ENCODE data around the gene NOP56. TPM values are rescaled to one million over a fixed set of nuclear protein-coding genes. Genes with fewer than 3 reads are reported as not detected.

Gene NOP56
- total RNA-seq, 1 donor from 2014 or later, result 45.6 TPM

GRCh38 chr20:2633381-2633780 is 19.1 kb upstream of the NOP56 start:
- DNase-seq (no peak), ATAC-seq (ENCODE audit: poor library complexity) (no peak)
- intact Hi-C loops (cut with DNase I), result no loop called here

- ATAC-seq (ENCODE audit: poor library complexity) (no peak), DNase-seq (no peak)
- intact Hi-C loops (cut with DNase I), result no loop called here
Observed at GRCh38 chr20:2637246-2637645, 15.2 kb upstream of the NOP56 start.

- intact Hi-C loops (cut with DNase I), result no loop called here
- ATAC-seq (ENCODE audit: poor library complexity) (no peak), DNase-seq (no peak)
Observed at GRCh38 chr20:2640260-2640659, 12.2 kb upstream of the NOP56 start.

GRCh38 chr20:2640899-2641298 is 11.5 kb upstream of the NOP56 start:
- ATAC-seq (ENCODE audit: poor library complexity) (no peak), DNase-seq (no peak)
- intact Hi-C loops (cut with DNase I), result no loop called here

GRCh38 chr20:2643708-2644107 is 8.7 kb upstream of the NOP56 start:
- ATAC-seq (ENCODE audit: poor library complexity) (no peak), DNase-seq (no peak)
- intact Hi-C loops (cut with DNase I), result no loop called here

GRCh38 chr20:2652724-2653555 is 508 bp downstream of the NOP56 start:
- ATAC-seq (ENCODE audit: poor library complexity) (peak; percentile 73), DNase-seq (peak; percentile 65)
- intact Hi-C loops (cut with DNase I), result no loop called here

GRCh38 chr20:2653556-2654383 is 1.3 kb downstream of the NOP56 start:
- DNase-seq, result no peak
- intact Hi-C loops (cut with DNase I), result no loop called here
- ATAC-seq (ENCODE audit: poor library complexity), result no peak

GRCh38 chr20:2654384-2654822 is 2.0 kb downstream of the NOP56 start:
- DNase-seq (no peak), ATAC-seq (ENCODE audit: poor library complexity) (no peak)
- intact Hi-C loops (cut with DNase I), result no loop called here

- DNase-seq, result no peak
- intact Hi-C loops (cut with DNase I), result no loop called here
- no peak for ATAC-seq (ENCODE audit: poor library complexity)
Observed at GRCh38 chr20:2654831-2655230, 2.4 kb downstream of the NOP56 start.

GRCh38 chr20:2655331-2656116 is 3.1 kb downstream of the NOP56 start:
- no peak for ATAC-seq (ENCODE audit: poor library complexity)
- intact Hi-C loops (cut with DNase I), result no loop called here
- no peak for DNase-seq

GRCh38 chr20:2656471-2657117 is 4.2 kb downstream of the NOP56 start:
- ATAC-seq (ENCODE audit: poor library complexity) (no peak), DNase-seq (no peak)
- intact Hi-C loops (cut with DNase I), result no loop called here

GRCh38 chr20:2657241-2657640 is 4.8 kb downstream of the NOP56 start:
- DNase-seq, result no peak
- intact Hi-C loops (cut with DNase I), result no loop called here
- no peak for ATAC-seq (ENCODE audit: poor library complexity)

- intact Hi-C loops (cut with DNase I), result no loop called here
- ATAC-seq (ENCODE audit: poor library complexity), result no peak
- no peak for DNase-seq
Observed at GRCh38 chr20:2657674-2658073, 5.2 kb downstream of the NOP56 start.

- DNase-seq (no peak), ATAC-seq (ENCODE audit: poor library complexity) (no peak)
- intact Hi-C loops (cut with DNase I), result no loop called here
Observed at GRCh38 chr20:2658414-2659354, 6.3 kb downstream of the NOP56 start.

GRCh38 chr20:2659547-2659946 is 7.1 kb downstream of the NOP56 start:
- ATAC-seq (ENCODE audit: poor library complexity) (no peak), DNase-seq (no peak)
- intact Hi-C loops (cut with DNase I), result no loop called here

GRCh38 chr20:2663364-2663886 is 11.0 kb downstream of the NOP56 start:
- DNase-seq (no peak), ATAC-seq (ENCODE audit: poor library complexity) (no peak)
- intact Hi-C loops (cut with DNase I), result no loop called here

All from Right ventricle myocardium superior (tissue), 1 donor.